ENCODE results near the gene GRM3. TPM values are rescaled to one million over a fixed set of nuclear protein-coding genes. Genes with fewer than 3 reads are reported as not detected.

GRM3 gene
- total and polyA plus RNA-seq, 2 of the 13 experiments (the other 11 are each of a cell fraction or from before 2014, with no cell fraction given): not detected

DNA sequence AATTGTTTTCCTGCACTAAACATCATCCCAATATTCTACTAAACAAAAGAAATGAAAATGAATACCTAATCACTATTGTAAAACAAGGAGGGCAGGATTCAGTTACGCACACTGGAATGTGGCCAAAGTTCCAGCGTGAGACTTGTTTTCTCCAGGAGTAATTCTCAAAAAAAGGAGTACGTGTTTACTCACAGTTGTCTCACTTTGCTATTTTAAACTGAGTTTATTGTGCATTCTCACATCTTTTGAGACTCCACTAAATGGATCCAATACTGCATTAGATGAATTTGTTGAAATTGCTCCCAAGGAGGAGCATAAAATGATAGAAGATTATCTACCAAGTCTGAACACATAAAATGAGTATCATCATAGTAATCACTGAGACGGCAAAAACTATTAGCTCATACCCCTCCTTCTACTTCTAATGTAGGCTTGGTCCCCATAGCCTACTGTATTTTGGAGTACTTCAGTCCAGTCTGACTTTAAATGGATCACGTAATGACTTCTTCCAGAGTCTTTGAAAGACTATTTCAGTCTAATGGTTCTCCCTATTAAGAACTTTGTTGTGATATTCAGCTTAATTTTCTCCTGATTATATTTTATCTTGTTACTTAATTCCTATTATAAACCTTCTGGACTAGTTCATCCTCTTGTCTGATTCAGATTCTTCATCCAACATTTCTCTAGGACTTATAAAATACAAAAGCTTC, 3.8 kb downstream of the GRM3 start (continued):
- TF ChIP-seq, protein P1, sequence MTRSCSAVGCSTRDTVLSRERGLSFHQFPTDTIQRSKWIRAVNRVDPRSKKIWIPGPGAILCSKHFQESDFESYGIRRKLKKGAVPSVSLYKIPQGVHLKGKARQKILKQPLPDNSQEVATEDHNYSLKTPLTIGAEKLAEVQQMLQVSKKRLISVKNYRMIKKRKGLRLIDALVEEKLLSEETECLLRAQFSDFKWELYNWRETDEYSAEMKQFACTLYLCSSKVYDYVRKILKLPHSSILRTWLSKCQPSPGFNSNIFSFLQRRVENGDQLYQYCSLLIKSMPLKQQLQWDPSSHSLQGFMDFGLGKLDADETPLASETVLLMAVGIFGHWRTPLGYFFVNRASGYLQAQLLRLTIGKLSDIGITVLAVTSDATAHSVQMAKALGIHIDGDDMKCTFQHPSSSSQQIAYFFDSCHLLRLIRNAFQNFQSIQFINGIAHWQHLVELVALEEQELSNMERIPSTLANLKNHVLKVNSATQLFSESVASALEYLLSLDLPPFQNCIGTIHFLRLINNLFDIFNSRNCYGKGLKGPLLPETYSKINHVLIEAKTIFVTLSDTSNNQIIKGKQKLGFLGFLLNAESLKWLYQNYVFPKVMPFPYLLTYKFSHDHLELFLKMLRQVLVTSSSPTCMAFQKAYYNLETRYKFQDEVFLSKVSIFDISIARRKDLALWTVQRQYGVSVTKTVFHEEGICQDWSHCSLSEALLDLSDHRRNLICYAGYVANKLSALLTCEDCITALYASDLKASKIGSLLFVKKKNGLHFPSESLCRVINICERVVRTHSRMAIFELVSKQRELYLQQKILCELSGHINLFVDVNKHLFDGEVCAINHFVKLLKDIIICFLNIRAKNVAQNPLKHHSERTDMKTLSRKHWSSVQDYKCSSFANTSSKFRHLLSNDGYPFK (CRISPR knock-in tag; IDR thresholded peaks at IDR 0.05; ENCODE audit: borderline replicate concordance): no peak

DNA sequence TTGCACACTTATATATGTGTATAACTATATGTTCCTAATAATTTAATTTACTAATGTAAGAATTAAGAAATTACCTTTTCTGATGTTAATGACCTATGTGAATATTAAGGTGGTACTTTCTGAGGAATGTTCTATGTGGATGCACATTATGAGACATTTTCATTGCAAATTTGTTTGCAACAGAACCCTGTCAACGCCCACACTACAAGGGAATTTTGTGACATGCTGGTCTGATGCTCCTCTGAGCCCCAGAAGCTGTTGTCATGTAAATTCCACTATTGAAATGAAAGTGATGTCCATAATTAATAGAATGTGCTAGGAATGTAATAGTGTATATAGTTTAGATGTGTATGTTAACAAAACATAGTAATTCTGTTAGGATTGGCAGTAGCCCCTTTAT, 4.5 kb downstream of the GRM3 start:
- H3K27ac ChIP-seq (ENCODE audit: extremely low read length, insufficient read depth, low read length): no peak overlapping the region
- FAIRE-seq (no peak), ATAC-seq (no peak), DNase-seq (ENCODE audit: low spot score) (no peak)
- no peaks in the 10 kb centered on the region for H3K36me3 ChIP-seq (replicated peaks in 1 of 2; ENCODE audit: control insufficient read depth in 1 of 2, insufficient read depth in 2 of 2, low read length in 2 of 2)
- no peak overlapping the region for H3K9ac ChIP-seq (ENCODE audit: insufficient read depth, low read depth, low read length)
- no peak overlapping the region for H3K4me2 ChIP-seq (ENCODE audit: low read depth, low read length)
- intact Hi-C loops (cut with micrococcal nuclease; ENCODE audit: unreplicated experiment) (no loop called here), in situ Hi-C loops (cut with HindIII; ENCODE audit: extremely low pct_ligation_motif_present, low pct_unique_long_range_greater_than_20kb) (no loop called here)
- WGBS (ENCODE audit: low lambda C conversion rate): 0% methylated on average over 1 of the region's 1 CpG
- no peaks in the 10 kb centered on the region for H3K4me1 ChIP-seq (ENCODE audit: insufficient read depth, low read length)
- peaks cover 0 to 12% of the 10 kb centered on the region in 2 experiments; a peak in 1 of 5 replicates for H3K27me3 ChIP-seq (ENCODE audit: control insufficient read depth in 1 of 2, insufficient read depth in 2 of 2, low read length in 2 of 2)
- ChIA-PET POLR2A (no interaction called here), CTCF (ENCODE audit: low intra/inter-chr PET ratio, low total read pairs) (no interaction called here)
- H4K20me1 ChIP-seq (ENCODE audit: insufficient read depth, low read length): no peaks in the 10 kb centered on the region
- H2AFZ ChIP-seq (ENCODE audit: low read length): no peak overlapping the region
- no peaks in the 10 kb centered on the region for H3K9me3 ChIP-seq (ENCODE audit: low read length)
- BruUV-seq (replicated peaks): no TSS peak
- H3K4me3 ChIP-seq (replicated peaks in 1 of 3; ENCODE audit: insufficient read depth in 1 of 3, low read depth in 2 of 3, low read length in 3 of 3): no peak overlapping the region
- no peaks in the 10 kb centered on the region for H3K79me2 ChIP-seq (ENCODE audit: insufficient read depth, low read length)
- TF ChIP-seq RELA (CRISPR knock-in tag; IDR thresholded peaks at IDR 0.05) (no peak), ZNF724P (CRISPR knock-in tag; IDR thresholded peaks at IDR 0.05; ENCODE audit: borderline replicate concordance) (no peak), ZSCAN25 (CRISPR knock-in tag; IDR thresholded peaks at IDR 0.05) (no peak), SOX6 (IDR thresholded peaks at IDR 0.05) (no peak), SOX6 (CRISPR knock-in tag; IDR thresholded peaks at IDR 0.05) (no peak), RNF2 (conservative IDR thresholded peaks at IDR 0.05; ENCODE audit: low read depth) (no peak)
- TF ChIP-seq, protein P2, sequence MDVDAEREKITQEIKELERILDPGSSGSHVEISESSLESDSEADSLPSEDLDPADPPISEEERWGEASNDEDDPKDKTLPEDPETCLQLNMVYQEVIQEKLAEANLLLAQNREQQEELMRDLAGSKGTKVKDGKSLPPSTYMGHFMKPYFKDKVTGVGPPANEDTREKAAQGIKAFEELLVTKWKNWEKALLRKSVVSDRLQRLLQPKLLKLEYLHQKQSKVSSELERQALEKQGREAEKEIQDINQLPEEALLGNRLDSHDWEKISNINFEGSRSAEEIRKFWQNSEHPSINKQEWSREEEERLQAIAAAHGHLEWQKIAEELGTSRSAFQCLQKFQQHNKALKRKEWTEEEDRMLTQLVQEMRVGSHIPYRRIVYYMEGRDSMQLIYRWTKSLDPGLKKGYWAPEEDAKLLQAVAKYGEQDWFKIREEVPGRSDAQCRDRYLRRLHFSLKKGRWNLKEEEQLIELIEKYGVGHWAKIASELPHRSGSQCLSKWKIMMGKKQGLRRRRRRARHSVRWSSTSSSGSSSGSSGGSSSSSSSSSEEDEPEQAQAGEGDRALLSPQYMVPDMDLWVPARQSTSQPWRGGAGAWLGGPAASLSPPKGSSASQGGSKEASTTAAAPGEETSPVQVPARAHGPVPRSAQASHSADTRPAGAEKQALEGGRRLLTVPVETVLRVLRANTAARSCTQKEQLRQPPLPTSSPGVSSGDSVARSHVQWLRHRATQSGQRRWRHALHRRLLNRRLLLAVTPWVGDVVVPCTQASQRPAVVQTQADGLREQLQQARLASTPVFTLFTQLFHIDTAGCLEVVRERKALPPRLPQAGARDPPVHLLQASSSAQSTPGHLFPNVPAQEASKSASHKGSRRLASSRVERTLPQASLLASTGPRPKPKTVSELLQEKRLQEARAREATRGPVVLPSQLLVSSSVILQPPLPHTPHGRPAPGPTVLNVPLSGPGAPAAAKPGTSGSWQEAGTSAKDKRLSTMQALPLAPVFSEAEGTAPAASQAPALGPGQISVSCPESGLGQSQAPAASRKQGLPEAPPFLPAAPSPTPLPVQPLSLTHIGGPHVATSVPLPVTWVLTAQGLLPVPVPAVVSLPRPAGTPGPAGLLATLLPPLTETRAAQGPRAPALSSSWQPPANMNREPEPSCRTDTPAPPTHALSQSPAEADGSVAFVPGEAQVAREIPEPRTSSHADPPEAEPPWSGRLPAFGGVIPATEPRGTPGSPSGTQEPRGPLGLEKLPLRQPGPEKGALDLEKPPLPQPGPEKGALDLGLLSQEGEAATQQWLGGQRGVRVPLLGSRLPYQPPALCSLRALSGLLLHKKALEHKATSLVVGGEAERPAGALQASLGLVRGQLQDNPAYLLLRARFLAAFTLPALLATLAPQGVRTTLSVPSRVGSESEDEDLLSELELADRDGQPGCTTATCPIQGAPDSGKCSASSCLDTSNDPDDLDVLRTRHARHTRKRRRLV (CRISPR knock-in tag; IDR thresholded peaks at IDR 0.05): no peak
- TF ChIP-seq, protein P3, sequence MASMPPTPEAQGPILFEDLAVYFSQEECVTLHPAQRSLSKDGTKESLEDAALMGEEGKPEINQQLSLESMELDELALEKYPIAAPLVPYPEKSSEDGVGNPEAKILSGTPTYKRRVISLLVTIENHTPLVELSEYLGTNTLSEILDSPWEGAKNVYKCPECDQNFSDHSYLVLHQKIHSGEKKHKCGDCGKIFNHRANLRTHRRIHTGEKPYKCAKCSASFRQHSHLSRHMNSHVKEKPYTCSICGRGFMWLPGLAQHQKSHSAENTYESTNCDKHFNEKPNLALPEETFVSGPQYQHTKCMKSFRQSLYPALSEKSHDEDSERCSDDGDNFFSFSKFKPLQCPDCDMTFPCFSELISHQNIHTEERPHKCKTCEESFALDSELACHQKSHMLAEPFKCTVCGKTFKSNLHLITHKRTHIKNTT (CRISPR knock-in tag; IDR thresholded peaks at IDR 0.05): no peak
- TF ChIP-seq, protein P4, sequence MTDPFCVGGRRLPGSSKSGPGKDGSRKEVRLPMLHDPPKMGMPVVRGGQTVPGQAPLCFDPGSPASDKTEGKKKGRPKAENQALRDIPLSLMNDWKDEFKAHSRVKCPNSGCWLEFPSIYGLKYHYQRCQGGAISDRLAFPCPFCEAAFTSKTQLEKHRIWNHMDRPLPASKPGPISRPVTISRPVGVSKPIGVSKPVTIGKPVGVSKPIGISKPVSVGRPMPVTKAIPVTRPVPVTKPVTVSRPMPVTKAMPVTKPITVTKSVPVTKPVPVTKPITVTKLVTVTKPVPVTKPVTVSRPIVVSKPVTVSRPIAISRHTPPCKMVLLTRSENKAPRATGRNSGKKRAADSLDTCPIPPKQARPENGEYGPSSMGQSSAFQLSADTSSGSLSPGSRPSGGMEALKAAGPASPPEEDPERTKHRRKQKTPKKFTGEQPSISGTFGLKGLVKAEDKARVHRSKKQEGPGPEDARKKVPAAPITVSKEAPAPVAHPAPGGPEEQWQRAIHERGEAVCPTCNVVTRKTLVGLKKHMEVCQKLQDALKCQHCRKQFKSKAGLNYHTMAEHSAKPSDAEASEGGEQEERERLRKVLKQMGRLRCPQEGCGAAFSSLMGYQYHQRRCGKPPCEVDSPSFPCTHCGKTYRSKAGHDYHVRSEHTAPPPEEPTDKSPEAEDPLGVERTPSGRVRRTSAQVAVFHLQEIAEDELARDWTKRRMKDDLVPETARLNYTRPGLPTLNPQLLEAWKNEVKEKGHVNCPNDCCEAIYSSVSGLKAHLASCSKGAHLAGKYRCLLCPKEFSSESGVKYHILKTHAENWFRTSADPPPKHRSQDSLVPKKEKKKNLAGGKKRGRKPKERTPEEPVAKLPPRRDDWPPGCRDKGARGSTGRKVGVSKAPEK (CRISPR knock-in tag; IDR thresholded peaks at IDR 0.05; ENCODE audit: borderline replicate concordance): no peak

All from HepG2 (cell line).